HepG2 (cell line): ENCODE data around the gene CCR5AS.

ENCODE experiments used
- ATAC-seq: fragments of 200-7000 bp; cut with Tn5 transposase; 3 replicates; pipeline ENCODE4 v1.9.1; 2020; ENCODE audit warnings: mild to moderate bottlenecking, moderate library complexity
- BruUV-seq: library from RNA; stranded (reverse); fragments of 400-500 nt; replicated peaks from 2 replicates; lab custom pipeline; 2021; lab: Mats Ljungman, UMichigan
- CTCF ChIA-PET: fragments of 300-600 bp; formaldehyde crosslinking; extraction: SDS; loops from one replicate; lab custom pipeline; 2021; ENCODE audit warnings: low total read pairs, inconsistent platforms, low intra/inter-chr PET ratio; lab: Yijun Ruan, JAX
- POLR2A ChIA-PET: fragments of 350-600 bp; sonication (Branson Sonifier 250); formaldehyde crosslinking; loops from one replicate; lab custom pipeline; 2020; ENCODE audit warnings: antibody characterized with exemption, inconsistent platforms; lab: Yijun Ruan, JAX
- DNase-seq: peaks from one replicate; pipeline ENCODE4 v3.0.0-alpha.2; 2015; ENCODE audit warnings: low spot score
- FAIRE-seq: peaks from 3 replicates; lab custom pipeline; 2011; peaks lifted over from hg19 to GRCh38; lab: Jason Lieb, UNC
- H2AFZ ChIP-seq: one replicate; pipeline ENCODE4 v1.6.1; 2011; ENCODE audit warnings: low read length, inconsistent platforms
- H3K27ac ChIP-seq: fragments of 300-600 bp; 3 replicates; pipeline ENCODE4 v1.8.0; 2011; ENCODE audit warnings: mixed run types, mild to moderate bottlenecking, mixed read lengths, low read length, inconsistent platforms; ENCODE audit not compliant: insufficient read depth; ENCODE audit errors: extremely low read length
- H3K27me3 ChIP-seq, 2 experiments: fragments of 200-600 bp in 1 of 2; 2 replicates in 1 of 2; 3 replicates in 1 of 2; pipeline versions ENCODE4 v1.6.0 to v1.8.0; 2011; ENCODE audit warnings: low read length in 2 of 2, mild to moderate bottlenecking in 2 of 2, moderate library complexity in 2 of 2, inconsistent platforms in 1 of 2; ENCODE audit not compliant: insufficient read depth in 2 of 2, control insufficient read depth in 1 of 2
- H3K36me3 ChIP-seq, 2 experiments: fragments of 200-600 bp in 1 of 2; replicated peaks in 1 of 2; 2 replicates in 1 of 2; 3 replicates in 1 of 2; pipeline versions ENCODE4 v1.5.1 to v1.8.0; 2011; ENCODE audit warnings: low read length in 2 of 2, inconsistent platforms in 1 of 2; ENCODE audit not compliant: insufficient read depth in 2 of 2, control insufficient read depth in 1 of 2
- H3K4me1 ChIP-seq: 2 replicates; pipeline ENCODE4 v1.5.1; 2012; ENCODE audit warnings: low read length, inconsistent platforms; ENCODE audit not compliant: insufficient read depth
- H3K4me2 ChIP-seq: 2 replicates; pipeline ENCODE4 v1.6.0; 2011; ENCODE audit warnings: low read depth, low read length, inconsistent platforms
- H3K4me3 ChIP-seq, 3 experiments: fragments of 200-600 bp in 1 of 3; sonication (generic), shearing (Covaris generic) in 1 of 3; replicated peaks in 1 of 3; 2 replicates each; pipeline ENCODE4 v1.5.1; 2011 to 2016; ENCODE audit warnings: low read length in 3 of 3, inconsistent platforms in 2 of 3, low read depth in 2 of 3, mild to moderate bottlenecking in 2 of 3, control low read depth in 1 of 3, mixed read lengths in 1 of 3; ENCODE audit not compliant: insufficient read depth in 1 of 3
- H3K79me2 ChIP-seq: one replicate; pipeline ENCODE4 v1.6.1; 2011; ENCODE audit warnings: low read length, inconsistent platforms; ENCODE audit not compliant: insufficient read depth
- H3K9ac ChIP-seq: 2 replicates; pipeline ENCODE4 v1.6.0; 2011; ENCODE audit warnings: mild to moderate bottlenecking, low read depth, low read length, inconsistent platforms; ENCODE audit not compliant: insufficient read depth
- H3K9me3 ChIP-seq: 2 replicates; pipeline ENCODE4 v1.5.1; 2012; ENCODE audit warnings: mild to moderate bottlenecking, low read length
- H4K20me1 ChIP-seq: 2 replicates; pipeline ENCODE4 v1.6.0; 2011; ENCODE audit warnings: inconsistent platforms, mild to moderate bottlenecking, low read length, moderate library complexity; ENCODE audit not compliant: insufficient read depth
- DRAP1 ChIP-seq: IDR thresholded peaks from 2 replicates; pipeline ENCODE4 v1.6.1; 2016; ENCODE audit warnings: missing genetic modification reagents, missing compliant biosample characterization
- EHMT2 ChIP-seq: fragments of 200-600 bp; sonication (generic); IDR thresholded peaks from 2 replicates; pipeline ENCODE4 v1.7.0; 2017; ENCODE audit warnings: antibody characterized with exemption, low read depth, low read length, borderline replicate concordance
- FOXK1 ChIP-seq: sonication (generic); formaldehyde crosslinking; IDR thresholded peaks from 2 replicates; pipeline ENCODE4 v1.4.0; 2020; ENCODE audit warnings: low read depth, missing genetic modification reagents, borderline replicate concordance
- MLLT10 ChIP-seq: sonication (generic); formaldehyde crosslinking; IDR thresholded peaks from 2 replicates; pipeline ENCODE4 v1.4.0; 2020; ENCODE audit warnings: missing genetic modification reagents
- REST ChIP-seq, 2 experiments: IDR thresholded peaks; 2 replicates each; pipeline ENCODE4 v1.6.1; 2011 to 2012; ENCODE audit warnings: low read length in 2 of 2, borderline replicate concordance in 1 of 2, low read depth in 1 of 2, mild to moderate bottlenecking in 1 of 2, moderate library complexity in 1 of 2
- SMARCE1 ChIP-seq: fragments of 450-650 bp; IDR thresholded peaks from 2 replicates; pipeline ENCODE4 v1.6.1; 2017; ENCODE audit warnings: borderline replicate concordance
- ZBTB37 ChIP-seq: sonication (generic); formaldehyde crosslinking; IDR thresholded peaks from 2 replicates; pipeline ENCODE4 v1.4.0; 2020; ENCODE audit warnings: mild to moderate bottlenecking, missing genetic modification reagents
- ZNF296 ChIP-seq: sonication (generic); formaldehyde crosslinking; conservative IDR thresholded peaks from 2 replicates; pipeline ENCODE4 v1.5.0; 2020; ENCODE audit warnings: mild to moderate bottlenecking, missing genetic modification reagents
- ZNF414 ChIP-seq: sonication (generic); formaldehyde crosslinking; IDR thresholded peaks from 2 replicates; pipeline ENCODE4 v1.5.0; 2020; ENCODE audit warnings: missing genetic modification reagents
- ZNF720 ChIP-seq: sonication (generic); formaldehyde crosslinking; IDR thresholded peaks from 2 replicates; pipeline ENCODE4 v1.4.0; 2020; ENCODE audit warnings: missing genetic modification reagents
- WGBS: methylation state at CpG from one replicate; pipeline ENCODE4 v1.1.6; 2017; ENCODE audit warnings: low lambda C conversion rate; 5-methylcytosine and 5-hydroxymethylcytosine counted together
- in situ Hi-C: cut with HindIII; loops from 2 replicates; pipeline ENCODE4 v1.10.0; 2017; ENCODE audit warnings: low pct_unique_long_range_greater_than_20kb; ENCODE audit not compliant: extremely low pct_ligation_motif_present
- intact Hi-C: fragments of 100-400 bp; cut with micrococcal nuclease; formaldehyde crosslinking; loops from one replicate; pipeline ENCODE4 v1.10.0; 2022; ENCODE audit not compliant: unreplicated experiment

Gene CCR5AS

GRCh38 chr3:46399098-46399497 lies 7.8 kb downstream of the CCR5AS start:
- Histone ChIP-seq H2AFZ (no peak overlapping the region), H3K4me3 (no peak overlapping the region), H3K9ac (no peak overlapping the region), H3K4me1 (no peaks in the 10 kb centered on the region), H3K27ac (no peak overlapping the region), H3K4me2 (no peak overlapping the region), H3K9me3 (no peaks in the 10 kb centered on the region), H3K27me3 (peaks cover 0 to 8% of the 10 kb centered on the region in 2 experiments; a peak in 1 of 5 replicates), H4K20me1 (no peaks in the 10 kb centered on the region), H3K36me3 (no peaks in the 10 kb centered on the region), H3K79me2 (no peaks in the 10 kb centered on the region)
- ATAC-seq (no peak), DNase-seq (no peak), FAIRE-seq (no peak)
- ChIA-PET POLR2A (no interaction called here), CTCF (no interaction called here)
- intact Hi-C loops (no loop called here), in situ Hi-C loops (no loop called here)
- BruUV-seq, result no TSS peak
- 60% methylated on average over 2 of the region's 2 CpGs for WGBS
- TF ChIP-seq DRAP1 (CRISPR knock-in tag), result no peak
- TF ChIP-seq REST (IDR thresholded peaks at IDR 0.05; ENCODE audit: borderline replicate concordance in 1 of 2, low read depth in 1 of 2, low read length in 2 of 2), result no peak
- no peak for TF ChIP-seq SMARCE1
- TF ChIP-seq ZNF414, result no peak
- no peak for TF ChIP-seq EHMT2
- TF ChIP-seq FOXK1, result no peak
- TF ChIP-seq MLLT10 (CRISPR knock-in tag), result no peak
- TF ChIP-seq ZNF296 (CRISPR knock-in tag), result no peak
- TF ChIP-seq ZNF720 (CRISPR knock-in tag), result no peak
- no peak for TF ChIP-seq ZBTB37 (CRISPR knock-in tag)
